ENCODE data around the gene EPHB1.
"Not testable (repeated sequence)": the region's sequence is repeated elsewhere in the genome, so short reads cannot be mapped to it uniquely, and the experiment has no call there.

The EPHB1 gene

DNA sequence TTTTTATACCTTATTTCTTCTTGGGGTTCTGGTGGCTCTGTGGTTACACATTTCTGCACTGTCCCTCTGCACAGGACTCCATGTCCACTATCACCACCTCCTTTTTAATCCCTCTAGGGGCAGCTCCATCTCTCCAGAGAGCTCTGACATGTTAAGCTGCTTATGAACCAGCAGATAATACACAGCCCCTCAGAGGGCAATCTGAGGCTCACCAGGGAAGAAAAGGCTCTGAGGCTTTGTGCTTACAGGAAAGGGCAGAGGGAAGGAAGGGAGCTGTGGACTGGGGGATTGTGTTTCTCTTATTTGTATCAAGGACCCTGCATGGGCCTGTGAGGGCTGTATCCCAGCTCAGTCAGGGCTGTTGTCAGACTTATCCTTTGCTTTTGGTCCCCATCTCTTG, 164.5 kb downstream of the EPHB1 start:
- Mint-ChIP-seq H3K4me3 (no peak overlapping the region), H3K36me3 (ENCODE audit: low read depth) (no peaks in the 10 kb centered on the region), H3K27ac (no peak overlapping the region), H3K27me3 (no peaks in the 10 kb centered on the region), H3K4me1 (ENCODE audit: low read depth) (no peaks in the 10 kb centered on the region), H3K9me3 (no peaks in the 10 kb centered on the region)

DNA sequence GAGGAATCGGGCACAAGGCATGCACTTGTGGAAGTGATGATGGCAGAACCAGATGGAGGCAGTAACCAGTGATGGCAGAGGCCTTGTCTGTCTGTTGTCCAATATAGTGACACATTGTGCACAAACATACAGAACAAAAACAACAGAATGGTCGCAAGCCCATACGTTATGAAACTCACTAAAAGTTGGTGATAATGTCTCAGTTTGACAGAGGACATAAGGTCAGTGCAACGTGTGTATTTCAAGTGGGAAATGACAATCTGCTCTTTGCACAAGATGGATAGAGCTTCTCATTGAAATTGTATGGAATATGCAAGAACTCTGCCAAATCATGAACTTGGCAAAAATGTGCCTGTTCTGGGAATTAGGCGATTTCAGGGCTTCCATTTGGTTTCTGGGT, 169.2 kb downstream of the EPHB1 start:
- H3K4me3 Mint-ChIP-seq = no peak overlapping the region
- H3K27ac Mint-ChIP-seq = no peak overlapping the region
- no peaks in the 10 kb centered on the region for H3K9me3 Mint-ChIP-seq
- no peaks in the 10 kb centered on the region for H3K4me1 Mint-ChIP-seq (ENCODE audit: low read depth)
- H3K36me3 Mint-ChIP-seq (ENCODE audit: low read depth) = no peaks in the 10 kb centered on the region
- peaks cover 7% of the 10 kb centered on the region for H3K27me3 Mint-ChIP-seq

DNA sequence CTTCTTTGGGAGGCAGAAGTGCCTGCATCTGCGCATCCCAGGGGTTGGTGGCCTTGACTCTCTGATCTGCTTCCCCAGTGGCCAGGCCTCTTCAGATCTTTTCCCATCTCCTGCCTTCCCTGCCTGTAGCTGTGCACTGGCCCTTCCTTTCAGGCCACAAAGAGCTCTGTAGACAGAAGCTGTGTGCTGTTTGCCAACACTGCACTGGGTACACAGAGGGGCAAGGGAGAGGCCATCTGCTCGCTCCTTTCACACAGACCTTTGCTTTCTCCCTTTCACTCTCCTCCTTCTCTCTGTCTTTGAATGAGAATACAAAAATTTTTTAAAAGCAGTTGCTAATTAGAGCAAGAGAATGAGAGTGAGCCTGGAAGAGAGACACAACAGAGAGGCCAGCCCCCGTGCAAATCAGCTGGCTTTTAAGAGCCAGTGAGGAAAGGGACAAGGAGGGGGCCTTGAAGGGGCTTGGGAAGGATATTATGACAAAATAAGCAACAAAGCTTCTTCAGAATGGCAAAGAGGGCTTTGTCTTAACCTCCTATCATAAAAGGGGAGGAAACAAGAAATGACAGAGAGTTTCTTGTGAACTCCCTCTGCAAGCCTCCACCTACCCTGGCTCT, 170.9 kb downstream of the EPHB1 start:
- peaks cover 8% of the 10 kb centered on the region for H3K27me3 Mint-ChIP-seq
- no peak overlapping the region for H3K27ac Mint-ChIP-seq
- H3K4me1 Mint-ChIP-seq (ENCODE audit: low read depth) = no peaks in the 10 kb centered on the region
- H3K4me3 Mint-ChIP-seq = no peak overlapping the region
- no peaks in the 10 kb centered on the region for H3K36me3 Mint-ChIP-seq (ENCODE audit: low read depth)
- no peaks in the 10 kb centered on the region for H3K9me3 Mint-ChIP-seq

DNA sequence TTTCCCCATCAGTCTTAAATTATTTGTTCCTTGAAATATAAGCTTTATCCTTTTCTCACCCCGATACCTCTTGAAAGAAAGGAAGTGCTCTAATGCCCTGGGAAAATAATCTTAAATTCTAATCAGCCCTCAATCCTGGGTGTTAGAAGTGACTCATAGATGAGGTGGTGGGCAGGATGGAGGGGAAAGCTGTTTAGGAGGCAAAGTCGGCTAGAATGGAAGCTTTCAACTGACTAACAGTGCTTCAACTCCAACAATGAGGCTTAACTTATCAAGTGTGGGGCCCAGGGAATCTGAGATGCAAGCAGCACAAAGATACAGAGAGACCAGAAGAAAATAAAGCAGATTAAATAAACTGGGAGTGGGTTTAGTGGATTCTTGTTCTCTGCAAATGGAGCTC, 175.8 kb downstream of the EPHB1 start:
- peaks cover 13% of the 10 kb centered on the region for H3K27me3 Mint-ChIP-seq
- H3K9me3 Mint-ChIP-seq = no peaks in the 10 kb centered on the region
- no peak overlapping the region for H3K4me3 Mint-ChIP-seq
- H3K36me3 Mint-ChIP-seq (ENCODE audit: low read depth) = no peaks in the 10 kb centered on the region
- no peak overlapping the region for H3K27ac Mint-ChIP-seq
- no peaks in the 10 kb centered on the region for H3K4me1 Mint-ChIP-seq (ENCODE audit: low read depth)

GRCh38 chr3:134971306-134971705, 176.2 kb downstream of the EPHB1 start:
- Mint-ChIP-seq H3K27ac (no peak overlapping the region), H3K27me3 (peaks cover 13% of the 10 kb centered on the region), H3K9me3 (no peaks in the 10 kb centered on the region), H3K4me1 (ENCODE audit: low read depth) (no peaks in the 10 kb centered on the region), H3K36me3 (ENCODE audit: low read depth) (no peaks in the 10 kb centered on the region), H3K4me3 (no peak overlapping the region)

- not testable (repeated sequence) for H3K36me3 Mint-ChIP-seq (ENCODE audit: low read depth); H3K4me3 Mint-ChIP-seq; H3K27ac Mint-ChIP-seq; H3K9me3 Mint-ChIP-seq; H3K4me1 Mint-ChIP-seq (ENCODE audit: low read depth)
- peaks cover 13% of the 10 kb centered on the region for H3K27me3 Mint-ChIP-seq
Measured at GRCh38 chr3:134971907-134972306, 176.8 kb downstream of the EPHB1 start.

DNA sequence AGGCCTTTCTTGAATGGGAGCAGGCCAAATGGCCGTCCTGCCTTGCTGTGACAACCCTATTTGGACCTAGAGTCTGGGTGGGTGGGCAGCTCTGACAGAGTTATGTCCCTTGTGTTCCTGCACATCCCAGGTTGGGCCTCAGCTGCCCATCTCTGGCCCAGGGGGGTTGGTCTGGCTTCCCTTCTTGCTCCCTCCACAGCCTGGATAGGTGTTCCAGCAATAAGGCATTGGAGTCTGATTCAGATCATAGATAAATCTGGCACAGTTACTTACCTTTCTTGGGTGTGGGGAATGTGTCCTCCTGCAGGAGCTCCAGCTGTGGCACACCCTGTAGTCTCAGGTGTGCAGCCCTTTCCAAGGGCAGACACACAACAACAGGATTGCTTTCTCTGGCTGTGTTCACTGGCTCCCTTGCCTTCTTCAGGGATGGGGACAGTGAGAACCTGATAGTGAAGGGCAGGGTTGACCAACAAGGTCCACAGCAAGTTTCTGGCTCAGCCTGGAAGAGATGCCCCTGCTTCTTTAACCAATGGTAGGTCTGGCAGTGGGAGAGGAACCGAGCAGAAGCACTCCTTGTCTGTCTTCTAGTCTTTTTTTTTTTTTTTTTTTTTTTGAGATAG, 177.9 kb downstream of the EPHB1 start:
- Mint-ChIP-seq H3K27ac (no peak overlapping the region), H3K9me3 (no peaks in the 10 kb centered on the region)

GRCh38 chr3:134974624-134975023, 179.6 kb downstream of the EPHB1 start:
- no peak overlapping the region for H3K27ac Mint-ChIP-seq
- H3K4me1 Mint-ChIP-seq (ENCODE audit: low read depth) = no peaks in the 10 kb centered on the region
- H3K4me3 Mint-ChIP-seq = no peak overlapping the region
- H3K36me3 Mint-ChIP-seq (ENCODE audit: low read depth) = no peaks in the 10 kb centered on the region
- peaks cover 11% of the 10 kb centered on the region for H3K27me3 Mint-ChIP-seq
- no peaks in the 10 kb centered on the region for H3K9me3 Mint-ChIP-seq

More for the DNA sequence above, 177.9 kb downstream of the EPHB1 start:
- Mint-ChIP-seq H3K4me3 (no peak overlapping the region), H3K36me3 (ENCODE audit: low read depth) (no peaks in the 10 kb centered on the region), H3K4me1 (ENCODE audit: low read depth) (no peaks in the 10 kb centered on the region), H3K27me3 (peaks cover 13% of the 10 kb centered on the region)

GRCh38 chr3:134976948-134977347, 181.9 kb downstream of the EPHB1 start:
- no peaks in the 10 kb centered on the region for H3K36me3 Mint-ChIP-seq (ENCODE audit: low read depth)
- H3K4me3 Mint-ChIP-seq = no peak overlapping the region
- no peaks in the 10 kb centered on the region for H3K9me3 Mint-ChIP-seq
- H3K27ac Mint-ChIP-seq = no peak overlapping the region
- H3K4me1 Mint-ChIP-seq (ENCODE audit: low read depth) = no peaks in the 10 kb centered on the region
- peaks cover 11% of the 10 kb centered on the region for H3K27me3 Mint-ChIP-seq

DNA sequence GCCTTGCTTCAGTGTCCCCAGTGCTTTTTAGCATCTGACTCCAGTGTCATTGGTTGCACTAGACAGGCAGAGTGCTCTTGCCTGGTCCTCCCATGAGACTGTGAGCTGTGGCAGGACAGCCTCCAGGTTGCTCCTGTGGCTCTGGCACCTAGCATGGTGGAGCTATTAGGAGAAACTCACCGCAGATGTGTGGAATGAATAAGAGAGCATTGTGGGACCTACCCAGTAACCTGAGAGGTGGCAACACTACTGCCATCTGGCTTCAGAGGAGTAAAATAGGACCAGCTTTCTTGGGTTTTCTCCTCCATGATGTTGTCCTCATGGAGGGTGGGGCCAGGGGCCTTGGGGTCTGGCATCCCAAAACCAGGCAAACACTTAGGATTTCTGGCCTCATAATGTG, 183.6 kb downstream of the EPHB1 start:
- Mint-ChIP-seq H3K36me3 (ENCODE audit: low read depth) (no peaks in the 10 kb centered on the region), H3K27ac (no peak overlapping the region), H3K9me3 (no peaks in the 10 kb centered on the region), H3K27me3 (peaks cover 11% of the 10 kb centered on the region), H3K4me1 (ENCODE audit: low read depth) (no peaks in the 10 kb centered on the region), H3K4me3 (no peak overlapping the region)

DNA sequence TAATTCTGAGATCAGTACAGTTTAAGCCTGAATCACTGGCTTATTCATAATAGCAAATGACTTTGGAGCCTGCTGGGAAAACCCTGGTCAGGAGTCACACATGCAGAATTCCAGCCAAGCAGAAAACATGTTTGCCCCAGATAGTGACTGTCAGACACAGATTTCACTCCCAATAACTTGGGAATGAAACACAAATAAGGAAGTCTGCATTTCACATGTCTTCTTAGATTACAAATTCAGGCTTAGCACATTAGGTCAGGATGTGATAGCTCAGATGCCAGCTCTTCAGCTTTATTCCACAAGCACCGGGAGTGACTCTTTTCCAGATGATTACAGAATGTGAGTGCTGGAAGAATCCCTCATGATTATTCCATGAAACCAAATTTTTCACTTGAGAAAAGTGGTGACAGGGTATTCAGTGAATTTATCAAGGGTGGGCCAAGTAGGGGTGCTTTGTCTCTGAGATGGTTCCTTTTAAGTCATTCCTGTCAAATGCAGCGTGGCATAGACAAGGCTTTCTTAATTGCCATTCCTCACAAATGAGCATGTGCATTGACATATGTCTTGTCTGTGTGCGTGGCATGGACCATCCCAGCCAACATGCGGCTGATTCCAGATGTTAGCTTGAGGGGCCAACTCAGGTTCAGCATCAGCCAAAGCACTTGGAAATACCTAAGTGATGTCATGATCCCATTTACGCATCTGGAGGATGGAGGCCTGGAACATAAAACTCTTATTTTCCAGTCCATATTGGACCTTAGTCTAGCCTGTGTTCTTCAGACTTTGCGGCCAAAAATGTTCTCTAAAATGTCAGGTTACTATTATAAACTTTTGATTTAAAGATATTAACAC, 191.0 kb downstream of the EPHB1 start:
- Mint-ChIP-seq H3K4me3 (no peak overlapping the region), H3K9me3 (no peaks in the 10 kb centered on the region), H3K36me3 (ENCODE audit: low read depth) (no peaks in the 10 kb centered on the region), H3K4me1 (ENCODE audit: low read depth) (no peaks in the 10 kb centered on the region), H3K27ac (no peak overlapping the region), H3K27me3 (no peaks in the 10 kb centered on the region)

- Mint-ChIP-seq H3K4me1 (ENCODE audit: low read depth) (no peaks in the 10 kb centered on the region), H3K4me3 (no peak overlapping the region), H3K27me3 (no peaks in the 10 kb centered on the region), H3K27ac (no peak overlapping the region), H3K36me3 (ENCODE audit: low read depth) (no peaks in the 10 kb centered on the region), H3K9me3 (no peaks in the 10 kb centered on the region)
Measured at GRCh38 chr3:134988666-134989065, 193.6 kb downstream of the EPHB1 start.

GRCh38 chr3:134991003-134991402, 195.9 kb downstream of the EPHB1 start:
- Mint-ChIP-seq H3K4me1 (ENCODE audit: low read depth) (no peaks in the 10 kb centered on the region), H3K4me3 (no peak overlapping the region), H3K27ac (no peak overlapping the region), H3K9me3 (no peaks in the 10 kb centered on the region), H3K36me3 (ENCODE audit: low read depth) (no peaks in the 10 kb centered on the region), H3K27me3 (no peaks in the 10 kb centered on the region)

- Mint-ChIP-seq H3K27me3 (no peaks in the 10 kb centered on the region), H3K4me1 (ENCODE audit: low read depth) (no peaks in the 10 kb centered on the region), H3K9me3 (no peaks in the 10 kb centered on the region), H3K27ac (no peak overlapping the region), H3K36me3 (ENCODE audit: low read depth) (no peaks in the 10 kb centered on the region), H3K4me3 (no peak overlapping the region)
Measured at GRCh38 chr3:134991472-134992010, 196.5 kb downstream of the EPHB1 start.

DNA sequence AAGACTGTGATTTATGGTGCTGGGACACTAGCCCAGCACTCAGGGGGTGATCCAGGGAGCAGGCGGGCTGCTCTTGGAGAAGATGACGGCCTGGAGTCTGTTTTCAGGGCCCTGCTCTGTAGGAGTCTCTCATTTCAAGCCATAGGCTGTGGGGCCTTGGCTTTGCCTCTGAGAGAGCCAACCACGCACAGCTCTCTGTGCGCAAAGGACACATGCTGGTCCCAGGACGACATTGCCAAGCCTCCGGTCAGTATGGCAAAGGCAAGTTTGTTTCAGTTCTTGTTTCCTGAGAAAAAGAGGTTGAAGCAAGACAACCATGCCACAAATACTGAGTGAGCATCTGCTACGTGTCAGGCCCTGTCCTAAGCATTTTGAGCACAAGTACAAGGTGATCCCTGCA, 197.1 kb downstream of the EPHB1 start:
- H3K27ac Mint-ChIP-seq = no peak overlapping the region
- no peaks in the 10 kb centered on the region for H3K36me3 Mint-ChIP-seq (ENCODE audit: low read depth)
- H3K4me3 Mint-ChIP-seq = no peak overlapping the region
- H3K9me3 Mint-ChIP-seq = no peaks in the 10 kb centered on the region
- no peaks in the 10 kb centered on the region for H3K4me1 Mint-ChIP-seq (ENCODE audit: low read depth)
- H3K27me3 Mint-ChIP-seq = no peaks in the 10 kb centered on the region
